GM13976 (cell line): Measurements from ENCODE around the gene DCLK1.

ENCODE experiments used
- DNase-seq: peaks from one replicate; pipeline ENCODE4 v3.0.0; 2012; ENCODE audit warnings: low spot score
- CTCF ChIP-seq: IDR thresholded peaks from 2 replicates; pipeline ENCODE4 v1.5.1; 2012; ENCODE audit warnings: borderline replicate concordance, mild to moderate bottlenecking; ENCODE audit not compliant: insufficient read depth; ENCODE audit errors: extremely low read depth, missing control alignments, control extremely low read depth
- in situ Hi-C: fragments of 300-500 bp; cut with MboI; formaldehyde crosslinking; loops from one replicate; pipeline ENCODE4 v1.12.0; 2022; ENCODE audit warnings: low sequenced_read_pairs, mixed read lengths, inconsistent platforms; ENCODE audit not compliant: unreplicated experiment

The DCLK1 gene

GRCh38 chr13:35886332-35887114 lies 244.7 kb downstream of the DCLK1 start:
- in situ Hi-C loops = no loop called here

GRCh38 chr13:35884211-35884760 lies 246.9 kb downstream of the DCLK1 start:
- TF ChIP-seq CTCF = no peak
- in situ Hi-C loops = no loop called here
- DNase-seq = no peak

More at GRCh38 chr13:35886332-35887114, 244.7 kb downstream of the DCLK1 start:
- DNase-seq = no peak
- TF ChIP-seq CTCF = no peak

- DNase-seq = no peak
- TF ChIP-seq CTCF = no peak
- in situ Hi-C loops = no loop called here
Observed at GRCh38 chr13:35882722-35883497, 248.3 kb downstream of the DCLK1 start.

- no peak for DNase-seq
- in situ Hi-C loops = no loop called here
- no peak for TF ChIP-seq CTCF
Observed at GRCh38 chr13:35881360-35881759, 249.8 kb downstream of the DCLK1 start.

GRCh38 chr13:35879111-35879510 lies 252.1 kb downstream of the DCLK1 start:
- DNase-seq = no peak
- TF ChIP-seq CTCF = no peak
- in situ Hi-C loops = no loop called here

GRCh38 chr13:35876601-35877000 lies 254.6 kb downstream of the DCLK1 start:
- in situ Hi-C loops = no loop called here
- DNase-seq = no peak
- TF ChIP-seq CTCF = no peak
